ENCODE measurements around the gene ST3GAL4. TPM values are rescaled to one million over a fixed set of nuclear protein-coding genes. Genes with fewer than 3 reads are reported as not detected.

The ST3GAL4 gene
- total RNA-seq, 1 experiment from 2014 or later, result 13.6 TPM

GRCh38 chr11:126313826-126314225 lies 41.7 kb upstream of the ST3GAL4 start:
- no peak for TF ChIP-seq CTCF (conservative IDR thresholded peaks at IDR 0.05)
- H4K20me1 ChIP-seq (ENCODE audit: control insufficient read depth, insufficient read depth, insufficient read length), result peaks cover 2% of the 10 kb centered on the region
- H3K79me2 ChIP-seq (ENCODE audit: insufficient read depth, low read length), result no peaks in the 10 kb centered on the region
- no peak overlapping the region for H3K14ac ChIP-seq (ENCODE audit: insufficient read depth, low read length)
- no peak overlapping the region for H2BK120ac ChIP-seq (ENCODE audit: low read depth, low read length, poor library complexity, severe bottlenecking)
- no peak overlapping the region for H3K4ac ChIP-seq (ENCODE audit: low read depth, low read length)
- no peaks in the 10 kb centered on the region; the same call in 1 of the 2 replicates for H3K27me3 Mint-ChIP-seq (ENCODE audit: low read depth)
- H3K18ac ChIP-seq (ENCODE audit: insufficient read length, low read depth, low read length), result no peak overlapping the region
- H2AFZ ChIP-seq (ENCODE audit: low read length), result no peak overlapping the region
- no peak overlapping the region for H3K56ac ChIP-seq (ENCODE audit: insufficient read length, low read depth, low read length)
- no peak overlapping the region for H3K23ac ChIP-seq (ENCODE audit: insufficient read length, low read depth, low read length)
- H3K4me1 Mint-ChIP-seq, result no peaks in the 10 kb centered on the region
- no peak overlapping the region for H4K91ac ChIP-seq (ENCODE audit: insufficient read length, low read depth, low read length)
- no peak overlapping the region for H3K4me3 Mint-ChIP-seq
- H3K27ac Mint-ChIP-seq, result no peak overlapping the region
- no peaks in the 10 kb centered on the region for H3K23me2 ChIP-seq (ENCODE audit: insufficient read length, low read depth, low read length, poor library complexity, severe bottlenecking)
- no peaks in the 10 kb centered on the region for H3K79me1 ChIP-seq (ENCODE audit: insufficient read depth, low read depth, low read length, poor library complexity, severe bottlenecking)
- H2BK15ac ChIP-seq (ENCODE audit: low read depth, low read length), result no peak overlapping the region
- no peak overlapping the region for H2BK5ac ChIP-seq (ENCODE audit: insufficient read length, low read length)
- no peak for DNase-seq
- H3K27ac ChIP-seq (ENCODE audit: insufficient read length, low read depth, low read length), result no peak overlapping the region
- H4K5ac ChIP-seq (ENCODE audit: insufficient read length, low read depth, low read length), result no peak overlapping the region
- no peak overlapping the region for H2AK5ac ChIP-seq (ENCODE audit: insufficient read length, low read length)
- no peaks in the 10 kb centered on the region for H3K9me3 ChIP-seq (ENCODE audit: control insufficient read depth, low read depth, low read length)
- no peak overlapping the region for H2BK20ac ChIP-seq (ENCODE audit: low read depth, low read length, poor library complexity, severe bottlenecking)
- no peaks in the 10 kb centered on the region for H3K27me3 ChIP-seq (ENCODE audit: insufficient read depth, low read length)
- peaks cover 12 to 35% (median 35%) of the 10 kb centered on the region in 3 experiments; a peak in 6 of 7 replicates for H3K36me3 Mint-ChIP-seq (ENCODE audit: insufficient read depth in 1 of 3, low read depth in 3 of 3)
- no peaks in the 10 kb centered on the region for H3K9me3 Mint-ChIP-seq
- no peak overlapping the region for H3K9ac ChIP-seq (ENCODE audit: extremely low read depth, insufficient read length, low read length)
- no peak overlapping the region for H2BK12ac ChIP-seq (ENCODE audit: insufficient read length, low read depth, low read length)
- no peak overlapping the region for H4K8ac ChIP-seq (replicated peaks; ENCODE audit: insufficient read length, low read depth, low read length)
- H3K4me2 ChIP-seq (ENCODE audit: insufficient read depth, insufficient read length, low read length), result no peak overlapping the region
- no CpG with 5 or more reads among the region's 5 CpGs for WGBS (ENCODE audit: extremely low coverage, insufficient read length, low lambda C conversion rate)
- no peak overlapping the region for H3T11ph ChIP-seq (ENCODE audit: low read length)
- no peaks in the 10 kb centered on the region for H3K4me1 ChIP-seq (ENCODE audit: insufficient read depth, low read length)

Data from H9 (cell line).